Activated naive CD4-positive, alpha-beta T cell treated with anti-CD3 and anti-CD28 coated beads, Interleukin-2, amount 50 U/mL, for 16 hours (primary cell): ENCODE data around the gene NFASC.

ENCODE experiments used
- DNase-seq: peaks from one replicate; pipeline ENCODE4 v3.0.0-alpha.2; 2020

NFASC gene

DNA sequence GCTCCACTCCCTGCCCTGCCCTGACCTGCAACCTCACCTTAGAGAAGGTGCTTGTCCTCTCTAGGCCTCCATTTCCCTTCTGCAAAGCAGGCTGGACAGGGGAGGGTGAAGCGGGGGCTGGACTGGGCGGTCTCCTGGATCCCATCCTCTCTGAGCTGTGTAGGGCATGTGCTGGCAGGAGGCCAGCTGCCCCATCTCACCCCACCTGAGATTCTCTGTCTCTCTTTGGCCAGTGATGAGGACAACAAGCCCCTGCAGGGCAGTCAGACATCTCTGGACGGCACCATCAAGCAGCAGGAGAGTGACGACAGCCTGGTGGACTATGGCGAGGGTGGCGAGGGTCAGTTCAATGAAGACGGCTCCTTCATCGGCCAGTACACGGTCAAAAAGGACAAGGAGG lies 145.4 kb downstream of the NFASC start:
- DNase-seq = no peak

DNA sequence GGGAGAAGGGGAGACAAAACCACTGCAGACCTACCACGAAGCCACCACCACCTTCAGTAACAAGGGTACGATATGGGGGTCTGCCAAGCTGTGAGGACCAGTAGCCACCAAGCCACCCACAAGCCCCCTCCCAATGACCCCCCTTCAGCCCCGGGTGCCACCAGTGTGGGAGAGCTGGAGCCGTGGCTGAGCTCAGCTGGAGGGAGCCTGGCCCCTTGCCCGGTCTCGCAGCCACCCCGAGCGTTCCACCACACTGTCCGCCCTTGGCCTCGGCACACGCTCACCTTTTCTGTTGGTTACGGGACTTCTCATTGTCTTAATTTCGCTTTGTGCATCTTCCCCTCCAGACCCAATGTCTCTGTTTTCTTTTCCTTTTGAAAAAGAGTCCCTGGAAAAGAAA lies 145.9 kb downstream of the NFASC start:
- DNase-seq = no peak

DNA sequence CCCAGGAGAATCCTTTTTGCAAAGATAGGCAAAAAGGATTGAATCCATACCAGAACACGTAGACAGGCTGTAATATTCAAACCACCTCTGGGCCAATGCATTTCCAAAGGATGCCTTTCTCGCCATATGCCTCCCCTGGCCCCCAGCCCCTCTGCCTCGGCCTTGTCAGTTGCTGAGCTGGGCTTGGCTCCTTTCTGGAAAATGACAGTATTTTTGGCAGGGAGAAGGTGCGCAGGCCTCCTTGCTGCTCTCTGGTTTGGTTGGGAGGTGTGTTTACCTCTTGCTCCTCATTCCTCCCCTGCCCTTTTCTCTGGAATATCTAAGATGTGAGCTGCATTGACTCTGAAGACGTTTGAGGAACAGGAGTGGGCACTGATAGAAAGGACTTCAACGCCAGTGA lies 146.3 kb downstream of the NFASC start:
- no peak for DNase-seq

DNA sequence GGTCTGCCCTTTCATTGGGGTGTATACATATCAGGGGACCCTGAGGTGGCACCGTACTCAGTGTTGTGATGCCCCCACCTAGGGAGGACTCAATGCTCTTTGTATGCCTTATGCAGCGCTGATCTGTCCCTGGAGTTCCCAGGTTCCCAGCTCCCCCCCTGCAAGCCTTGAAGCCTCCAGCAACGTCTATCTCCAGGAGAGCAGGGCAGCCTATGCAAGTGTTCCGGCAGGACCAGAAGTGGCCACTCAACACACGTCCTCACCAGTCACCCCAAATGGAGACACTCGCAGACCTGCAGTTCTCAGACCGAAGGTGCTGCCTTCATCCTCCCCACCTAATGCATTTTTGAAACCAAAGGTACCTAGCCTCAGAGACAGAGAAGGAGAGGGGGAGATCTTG lies 147.1 kb downstream of the NFASC start:
- no peak for DNase-seq

DNA sequence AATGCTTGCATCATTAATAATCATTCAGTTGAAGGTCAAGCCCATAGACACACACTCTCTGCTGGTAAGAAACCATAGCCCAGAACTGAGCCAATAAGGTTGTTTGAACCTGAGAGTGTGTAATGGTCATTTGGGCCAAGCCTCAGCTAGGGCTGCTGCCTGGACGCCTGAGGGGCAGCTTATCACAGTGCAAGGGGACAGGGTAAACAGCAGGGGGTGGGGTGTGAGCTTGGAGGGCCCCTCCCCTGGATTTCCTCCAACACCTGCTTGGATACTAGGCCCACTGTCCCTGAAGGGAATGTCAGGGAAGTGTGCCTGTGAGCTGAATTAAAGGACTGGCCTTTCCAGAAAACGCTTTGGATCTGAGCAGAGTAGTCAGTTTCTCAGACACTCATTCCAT lies 147.7 kb downstream of the NFASC start:
- no peak for DNase-seq

DNA sequence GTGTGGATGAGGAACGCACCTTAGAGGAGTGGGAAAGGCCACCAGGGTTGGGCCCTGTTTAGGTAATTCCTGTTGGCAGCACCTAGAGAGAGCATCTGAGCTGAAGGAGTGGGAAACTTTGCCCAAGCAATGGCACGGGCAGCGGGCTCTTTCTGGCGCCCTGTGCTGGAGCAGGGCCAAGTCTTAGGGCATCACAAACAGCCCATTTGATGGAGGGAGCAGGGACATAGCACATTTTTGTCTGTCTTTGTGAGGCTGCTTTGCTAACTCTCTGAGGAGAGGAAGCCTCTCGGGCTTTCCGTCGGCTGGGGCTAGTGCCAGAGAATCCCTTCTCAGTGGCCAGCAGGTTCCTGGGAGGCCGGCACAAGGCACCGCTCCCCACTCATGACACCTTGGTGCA lies 149.8 kb downstream of the NFASC start:
- DNase-seq = no peak

DNA sequence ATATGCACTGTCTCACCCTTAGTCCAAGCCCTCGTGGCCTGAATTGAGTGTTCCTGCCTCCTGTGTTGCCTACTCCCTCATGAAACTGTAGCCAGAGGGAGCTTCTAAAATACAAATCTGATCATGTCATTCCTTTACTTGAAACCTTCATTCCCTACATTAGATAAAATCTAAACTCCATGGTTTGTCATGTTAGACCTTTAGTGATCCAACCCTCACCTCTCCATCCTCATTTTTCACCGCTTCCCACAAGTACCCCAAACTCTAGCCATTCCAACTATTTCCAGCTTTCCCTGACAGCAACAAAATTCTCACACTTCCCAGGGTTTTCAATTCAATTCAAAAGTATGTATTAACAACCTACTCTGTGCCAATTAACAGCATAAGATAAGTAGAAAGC lies 154.0 kb downstream of the NFASC start:
- no peak for DNase-seq

DNA sequence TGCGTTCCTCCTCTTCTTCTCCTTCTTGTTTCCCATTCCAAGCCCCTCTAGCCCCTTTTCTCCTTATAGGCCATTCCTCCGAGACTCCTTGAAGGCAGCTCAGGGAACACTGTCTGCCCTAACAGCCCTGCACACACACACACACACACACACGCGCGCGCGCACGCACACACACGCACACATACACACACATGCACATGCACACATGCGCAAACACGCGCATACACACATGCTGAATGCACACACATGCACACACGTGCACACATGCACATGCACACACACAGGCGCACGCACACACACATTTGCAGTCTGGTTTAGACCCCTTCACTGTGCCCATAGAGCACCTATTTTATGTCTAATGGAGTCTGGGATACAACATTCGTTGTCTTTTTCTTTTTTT lies 154.6 kb downstream of the NFASC start:
- no peak for DNase-seq

DNA sequence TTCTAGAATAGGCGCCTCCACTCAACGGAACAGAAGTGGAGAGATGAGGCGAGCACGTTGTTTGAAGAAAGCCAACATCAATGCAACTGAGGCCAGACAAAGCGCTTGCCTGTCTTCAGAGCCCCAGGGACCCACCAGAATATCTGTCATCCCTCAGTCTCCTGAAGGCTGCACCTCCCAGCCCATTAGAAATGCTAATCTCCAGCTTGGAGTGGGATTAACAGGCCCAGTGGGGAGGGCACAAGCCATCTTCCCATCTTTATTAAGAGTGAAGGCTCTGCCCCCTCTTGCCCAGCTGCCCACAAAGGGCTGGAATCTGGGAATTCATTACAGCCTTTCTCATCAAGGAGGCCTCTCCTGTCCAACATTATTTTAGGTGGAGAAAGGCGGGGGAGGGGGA lies 155.5 kb downstream of the NFASC start:
- no peak for DNase-seq

DNA sequence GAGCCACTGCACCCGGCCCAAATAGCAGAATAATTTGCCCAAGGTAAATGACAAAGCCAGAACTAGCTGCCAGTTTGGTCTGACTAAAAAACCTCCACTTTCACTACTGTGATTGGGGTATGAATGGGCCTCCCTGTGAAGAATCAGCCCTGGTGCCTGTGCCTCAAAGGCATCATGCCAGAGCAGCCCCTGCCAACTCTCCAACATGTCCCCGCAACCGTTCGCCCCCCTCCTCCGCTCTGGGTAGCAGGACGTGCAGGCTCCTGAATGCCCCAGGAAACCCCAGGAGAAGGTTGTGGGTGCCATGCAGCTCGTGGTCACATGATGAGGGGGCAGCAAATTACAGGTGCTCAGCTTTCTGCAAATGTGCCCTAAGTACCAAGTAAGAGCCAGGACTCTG lies 157.7 kb downstream of the NFASC start:
- DNase-seq = no peak

DNA sequence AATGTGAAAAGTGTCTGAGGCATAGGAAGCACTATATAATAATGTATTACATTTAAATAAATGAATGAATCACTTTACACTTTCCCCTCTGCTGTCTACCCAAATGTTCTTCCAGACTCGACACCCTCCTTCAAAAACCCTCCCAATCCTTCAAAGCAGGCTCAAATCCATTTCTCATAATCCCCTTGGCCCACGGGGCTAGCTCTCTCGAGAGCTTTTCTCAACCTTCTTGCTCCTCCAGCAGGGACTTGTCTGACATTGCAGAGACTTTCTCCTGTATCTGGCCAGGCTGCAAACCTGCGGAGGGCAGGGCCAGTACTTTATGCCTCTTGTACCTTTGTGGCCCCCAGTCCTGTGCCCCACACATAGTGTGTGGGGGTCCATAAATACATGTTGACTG lies 158.3 kb downstream of the NFASC start:
- DNase-seq = no peak

DNA sequence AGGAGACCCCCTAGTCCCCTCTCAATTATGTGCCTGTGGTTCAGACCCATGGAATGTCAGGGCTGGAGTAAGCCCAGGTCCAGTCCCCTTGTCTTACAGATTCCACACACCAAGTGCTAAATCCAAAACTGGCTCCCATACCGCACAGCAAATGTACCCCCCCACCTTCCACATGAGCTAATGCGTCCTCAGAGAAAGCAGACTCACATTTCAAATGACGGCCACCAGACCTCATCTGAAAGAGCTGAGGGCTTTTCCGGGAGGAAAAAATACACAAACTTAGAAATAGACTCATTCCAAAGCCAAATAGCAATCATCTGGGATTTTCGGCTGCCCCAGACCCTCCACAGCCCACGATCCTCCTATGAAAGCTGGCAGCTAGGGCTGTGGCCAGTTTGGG lies 159.6 kb downstream of the NFASC start:
- no peak for DNase-seq

DNA sequence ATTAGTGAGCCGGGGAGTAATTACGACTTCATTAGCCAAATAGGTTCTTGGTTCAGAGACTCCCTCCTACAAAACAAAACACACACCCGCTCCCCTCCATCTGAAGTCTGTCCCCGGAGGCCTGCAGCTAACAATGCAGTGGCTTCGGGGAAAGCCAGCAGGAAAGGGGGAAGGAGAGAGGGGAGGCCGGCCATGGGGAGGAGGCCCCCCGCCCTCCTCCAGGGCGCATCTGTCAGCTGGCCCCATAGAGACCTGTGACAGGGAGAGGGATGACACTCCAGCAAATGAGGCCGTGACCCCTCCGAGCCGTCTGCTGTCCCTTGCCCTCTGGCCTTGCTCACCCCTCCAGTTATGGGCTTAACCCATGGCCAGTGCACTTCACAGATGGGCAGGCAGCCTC lies 160.2 kb downstream of the NFASC start:
- no peak for DNase-seq

DNA sequence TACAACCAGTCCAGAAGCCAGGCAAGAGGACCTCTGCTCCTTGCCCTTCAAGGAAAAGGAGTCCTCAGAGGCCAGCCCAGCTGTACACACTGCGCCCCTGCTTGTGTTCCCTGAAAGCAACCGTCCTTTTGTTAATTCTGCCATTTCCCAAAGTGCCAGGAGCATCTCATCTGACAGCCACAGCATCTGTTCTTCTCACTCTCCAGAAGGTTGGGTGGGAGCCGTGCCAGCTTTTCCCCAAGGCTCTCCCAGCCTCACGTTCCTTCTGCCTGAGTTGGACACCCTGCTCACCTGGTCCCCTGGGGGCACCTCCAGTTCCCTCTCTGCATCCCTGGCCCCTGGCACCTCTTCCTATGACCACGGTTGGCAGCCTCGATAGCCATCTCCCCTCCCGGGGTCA lies 161.8 kb downstream of the NFASC start:
- no peak for DNase-seq

DNA sequence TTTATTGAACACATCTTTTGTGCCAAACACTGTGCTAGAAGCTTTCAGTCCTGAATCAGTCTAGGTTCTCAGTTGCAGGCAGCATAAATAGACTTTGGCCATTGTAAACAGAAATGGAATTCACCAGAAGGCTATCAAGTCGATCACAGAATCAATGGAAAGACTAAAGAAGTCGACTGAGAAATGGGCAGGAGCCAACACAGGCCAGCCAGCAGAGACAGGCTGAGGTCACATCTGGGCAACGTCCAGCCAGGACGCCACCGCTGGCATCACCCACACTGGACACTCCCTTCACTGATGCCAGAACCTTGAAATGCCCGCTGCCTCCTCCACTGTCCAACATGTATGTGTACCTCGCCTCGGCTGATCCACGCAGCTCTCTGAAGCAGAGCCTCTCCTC lies 166.9 kb downstream of the NFASC start:
- DNase-seq = no peak

DNA sequence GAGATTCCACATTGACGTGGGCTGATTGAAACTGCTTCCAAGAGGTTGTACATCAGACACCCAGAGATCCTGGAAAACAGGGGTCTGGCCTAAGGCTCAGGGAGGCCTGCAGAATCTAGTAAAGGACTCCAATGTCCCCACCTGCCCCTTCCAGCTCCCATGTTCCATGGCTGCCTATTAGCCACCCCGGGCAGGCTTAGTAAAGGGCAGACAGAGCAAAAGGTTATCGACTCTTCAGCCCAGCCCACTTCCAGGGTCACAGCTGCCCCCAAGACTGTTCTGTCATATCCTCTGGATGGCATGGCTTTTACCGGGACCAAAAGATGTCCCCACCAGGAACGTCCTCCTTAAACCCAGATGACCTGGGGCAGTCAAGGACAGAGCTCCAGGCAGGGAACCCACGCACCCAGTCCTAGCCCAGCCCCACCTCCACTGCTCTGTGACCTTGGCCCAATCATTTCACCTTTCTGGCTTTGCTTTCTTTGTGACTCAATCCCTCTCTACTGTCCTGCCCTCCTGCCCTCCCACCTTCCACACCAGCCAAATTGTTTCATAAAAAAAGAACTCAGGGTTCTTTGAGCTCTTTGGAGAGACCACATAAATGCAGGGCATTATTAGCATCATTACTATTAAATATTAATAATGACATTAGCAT lies 167.6 kb downstream of the NFASC start:
- DNase-seq = no peak

DNA sequence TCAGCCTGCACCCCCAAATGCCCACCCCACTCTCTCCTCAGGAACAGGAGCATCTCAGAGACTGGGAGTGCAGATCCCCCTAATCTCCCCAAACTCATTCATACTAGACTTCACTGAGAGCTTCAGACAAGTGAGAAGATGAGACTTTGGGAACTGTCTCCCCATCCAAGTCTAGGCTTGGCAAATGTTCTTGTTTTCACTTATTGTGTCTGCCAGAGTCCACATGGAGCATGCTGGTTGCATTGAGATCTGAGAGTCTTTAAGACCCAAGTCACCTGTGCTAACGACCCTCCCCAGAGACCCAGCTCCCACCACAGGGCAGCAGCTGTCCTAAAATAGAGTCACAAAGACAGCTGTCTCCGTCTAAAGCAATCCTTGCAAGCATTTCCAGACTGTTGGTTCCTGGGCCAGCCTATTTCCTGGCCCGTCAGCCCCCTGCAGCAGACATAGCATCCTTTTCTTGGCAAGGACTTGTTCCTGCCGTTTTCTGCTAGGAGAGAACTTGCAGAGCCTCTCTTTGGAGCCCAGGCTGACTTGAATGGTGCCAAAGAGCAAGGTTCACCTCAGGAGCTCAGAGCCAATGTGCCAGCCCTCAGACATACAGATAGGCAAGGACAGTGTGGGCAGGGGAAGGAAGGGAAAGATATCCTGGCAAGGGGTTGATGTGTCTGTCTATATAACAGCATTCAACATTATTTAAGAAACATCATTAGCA lies 170.5 kb downstream of the NFASC start:
- DNase-seq = no peak

DNA sequence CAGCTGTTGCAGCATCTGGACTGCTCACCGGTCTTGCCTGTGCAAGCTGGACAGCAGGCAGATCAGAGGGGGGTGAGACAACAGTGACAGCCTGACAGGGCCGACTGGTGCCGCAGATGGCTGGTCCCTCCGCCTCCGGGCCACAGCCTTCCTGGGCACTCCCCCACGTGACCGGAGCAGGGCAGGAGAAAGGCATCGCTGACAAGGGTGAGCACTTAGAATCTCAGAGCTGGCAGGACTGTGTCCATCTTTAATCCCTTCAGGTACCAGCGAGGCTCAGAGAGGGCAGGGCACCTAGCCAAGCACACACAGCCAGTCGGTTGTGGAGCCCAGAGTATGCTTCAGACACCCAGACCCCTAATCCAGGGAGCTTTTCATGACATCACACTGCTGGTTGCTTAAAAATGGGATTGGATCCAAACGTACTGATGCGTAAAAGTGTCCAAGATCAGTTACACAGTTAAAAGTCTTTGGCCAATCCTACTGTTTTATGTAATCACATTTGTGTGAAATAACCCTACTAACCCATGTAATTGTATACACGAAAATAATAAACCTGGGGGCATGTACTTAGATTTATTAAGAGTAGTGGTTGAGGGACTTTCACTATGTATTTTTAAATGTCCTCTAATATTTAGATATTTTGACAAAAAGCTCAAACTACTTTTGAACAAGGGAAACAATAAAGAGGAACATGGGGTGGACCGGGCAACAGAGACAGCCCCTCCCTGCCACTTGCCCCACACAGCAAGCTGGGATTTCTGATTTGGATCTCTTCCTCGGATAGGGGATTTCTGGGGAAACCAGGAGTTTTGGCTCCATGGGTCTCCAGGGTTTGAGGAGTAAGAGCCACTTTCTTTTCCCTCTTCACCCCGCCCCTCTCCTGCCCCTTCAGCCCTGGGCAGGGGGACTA lies 171.6 kb downstream of the NFASC start:
- no peak for DNase-seq

DNA sequence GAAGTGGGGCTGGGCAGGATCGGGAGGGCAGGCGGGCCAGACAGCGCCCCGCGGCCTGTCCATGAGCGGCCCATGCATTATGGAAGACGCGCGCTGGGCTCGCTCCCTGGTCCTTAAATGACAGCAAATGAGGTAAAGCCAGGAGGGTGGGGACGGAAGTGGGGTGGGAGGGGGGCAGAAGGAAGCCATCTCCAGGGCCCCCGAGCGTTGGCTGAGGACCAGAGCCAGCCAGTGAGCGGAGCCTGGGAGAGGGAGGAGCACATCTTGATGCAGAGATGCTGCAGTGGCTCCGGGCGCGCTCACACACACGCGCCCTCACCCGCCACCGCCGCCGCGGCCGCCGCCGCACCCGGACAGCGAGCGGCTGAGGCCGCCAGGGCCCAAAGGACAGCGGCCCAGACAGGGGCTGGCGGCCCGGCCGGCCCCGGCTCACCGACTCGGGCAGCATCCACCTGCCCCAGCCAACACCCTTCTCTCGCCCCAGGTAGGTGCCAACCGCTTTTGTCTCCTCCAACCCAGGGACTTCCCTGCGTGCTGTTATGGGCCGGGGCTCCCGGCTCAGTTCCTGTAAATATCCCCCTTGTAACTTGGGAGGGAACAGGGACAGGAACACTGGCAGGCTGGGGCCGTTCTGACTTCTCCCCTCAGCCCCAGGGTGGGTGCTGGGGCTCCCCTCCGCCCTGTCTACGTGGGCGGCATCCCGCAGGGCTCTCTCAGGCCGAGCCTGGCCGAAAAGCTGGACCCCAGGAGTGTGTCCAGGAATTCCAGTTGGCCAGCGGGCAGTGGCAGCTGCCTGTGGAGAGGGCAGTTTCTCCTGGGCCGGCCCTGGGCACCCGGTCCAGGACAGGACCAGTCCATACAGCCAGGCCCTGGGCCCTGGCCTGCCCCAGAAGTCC lies 172.5 kb downstream of the NFASC start, which contains the start of gene CNTN2:
CNTN2 (plus strand) TSS at position 302 of the 896 bp plus-strand sequence. CDS start 9,974 bp downstream, outside the sequence.
- DNase-seq = no peak

DNA sequence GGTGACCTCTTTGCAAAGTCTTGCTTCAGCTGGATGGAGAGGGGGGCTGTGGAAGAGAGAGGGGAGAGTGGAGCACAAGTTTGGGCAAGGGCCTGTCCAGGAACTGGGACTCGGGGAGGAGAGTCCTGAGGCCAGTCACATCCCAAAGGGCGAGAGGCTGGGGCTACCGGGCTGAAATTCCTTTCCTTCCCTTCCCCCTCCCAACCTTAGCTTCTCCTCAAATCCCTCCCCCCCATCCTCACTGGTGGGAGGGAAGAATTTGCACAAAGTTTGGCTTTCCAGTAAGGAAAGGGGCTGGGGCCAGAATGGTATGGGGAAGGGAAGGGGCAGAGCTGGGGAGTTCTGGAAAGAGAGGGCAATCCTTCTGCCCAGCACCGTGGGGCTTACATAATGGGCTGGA lies 173.2 kb downstream of the NFASC start:
- DNase-seq = no peak

DNA sequence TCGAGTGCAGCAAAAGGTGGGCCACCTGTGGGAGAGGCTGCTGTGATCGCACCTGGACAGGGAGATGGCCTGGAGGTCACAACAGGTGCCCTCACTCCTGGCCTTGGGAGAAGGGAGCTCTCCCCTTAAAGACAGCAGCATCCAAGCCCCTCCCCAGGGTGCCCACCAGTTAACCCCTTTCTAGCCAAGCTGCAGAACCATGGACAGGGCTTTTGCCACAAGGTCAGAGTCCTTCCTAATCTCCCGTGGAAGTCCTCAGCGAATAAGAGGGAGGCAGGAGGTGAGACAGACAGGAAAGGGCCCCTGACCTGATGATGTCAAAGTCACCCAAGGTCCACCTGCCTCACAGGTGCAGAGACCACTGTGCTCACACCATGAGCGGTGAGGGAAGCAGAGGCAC lies 174.1 kb downstream of the NFASC start:
- DNase-seq = no peak

DNA sequence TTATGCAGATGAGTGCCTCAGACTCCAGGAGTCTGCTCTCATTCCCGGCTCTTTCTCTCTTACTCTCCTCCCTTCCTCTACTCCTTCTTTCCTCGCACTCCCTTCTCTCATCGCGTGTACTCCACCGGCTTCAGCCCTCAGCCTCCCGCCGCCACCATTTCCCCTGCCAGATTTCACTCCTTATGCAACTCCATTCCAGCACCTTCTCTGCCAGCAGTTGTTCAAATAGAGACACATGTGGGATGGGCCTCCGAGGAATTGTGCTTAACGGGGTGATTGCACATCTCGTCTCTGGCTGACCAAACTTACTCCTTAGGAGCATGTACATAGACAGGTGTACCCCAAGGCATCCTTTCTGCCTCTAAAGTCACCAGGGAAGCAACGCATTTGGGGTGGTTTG lies 174.5 kb downstream of the NFASC start:
- DNase-seq = no peak

DNA sequence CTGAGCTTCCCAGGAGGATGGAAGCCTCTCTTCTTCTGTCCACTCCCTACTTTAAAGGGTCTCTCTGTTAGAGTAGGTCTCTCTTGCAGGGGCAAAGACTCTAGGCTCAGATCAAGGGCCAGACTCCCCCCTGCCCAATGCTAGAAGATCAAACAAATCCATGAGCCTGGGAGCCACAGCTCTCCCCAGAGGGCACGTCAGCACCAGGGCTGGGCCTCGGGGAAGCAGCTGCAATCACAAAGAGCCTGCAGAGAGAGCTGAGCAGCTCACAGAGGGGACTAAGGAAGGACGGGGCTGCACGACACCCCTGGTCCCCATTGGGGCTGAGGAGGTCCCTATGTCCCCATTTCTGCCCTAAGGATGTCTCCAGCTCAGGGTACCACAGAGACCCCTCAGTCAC lies 176.2 kb downstream of the NFASC start:
- DNase-seq = no peak
